ENCODE results near the gene FSD1.
"Not testable (repeated sequence)": the region's sequence is repeated elsewhere in the genome, so short reads cannot be mapped to it uniquely, and the experiment has no call there.

FSD1 gene

DNA sequence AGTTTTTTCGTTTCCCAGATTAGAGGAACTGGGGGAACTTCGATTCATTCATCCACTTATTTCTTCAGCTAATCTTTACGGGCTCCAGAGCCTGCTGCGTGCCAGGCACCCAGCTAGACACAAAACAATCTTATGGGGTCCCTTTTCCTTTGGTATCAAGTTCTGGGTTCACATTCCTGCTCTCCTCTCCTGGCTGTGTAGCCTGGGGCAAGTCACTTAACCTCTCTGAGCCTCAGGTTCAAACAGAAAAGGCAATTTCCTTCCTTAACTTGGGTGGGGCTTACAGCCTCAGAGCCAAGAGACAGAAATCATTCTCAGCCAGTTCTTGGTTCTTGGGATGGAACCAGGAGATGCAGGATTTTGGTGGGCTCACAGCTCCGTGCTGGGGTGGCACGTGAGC lies 19.4 kb upstream of the FSD1 start:
- Histone ChIP-seq H3K27me3 (replicated peaks; ENCODE audit: control insufficient read depth, insufficient read depth, low read length, poor library complexity, severe bottlenecking) (peaks cover 4% of the 10 kb centered on the region), H3K4me3 (ENCODE audit: insufficient read depth, low read depth, low read length, poor library complexity, severe bottlenecking) (no peak overlapping the region), H3K4me1 (ENCODE audit: control insufficient read depth, insufficient read depth, low read length, poor library complexity, severe bottlenecking) (peaks cover 2% of the 10 kb centered on the region), H3K9me3 (ENCODE audit: control insufficient read depth, low read length) (no peaks in the 10 kb centered on the region), H3K27ac (ENCODE audit: insufficient read depth, low read length, poor library complexity, severe bottlenecking) (no peak overlapping the region), H3K36me3 (ENCODE audit: control insufficient read depth, insufficient read depth, low read length) (no peaks in the 10 kb centered on the region)
- no peak for DNase-seq

DNA sequence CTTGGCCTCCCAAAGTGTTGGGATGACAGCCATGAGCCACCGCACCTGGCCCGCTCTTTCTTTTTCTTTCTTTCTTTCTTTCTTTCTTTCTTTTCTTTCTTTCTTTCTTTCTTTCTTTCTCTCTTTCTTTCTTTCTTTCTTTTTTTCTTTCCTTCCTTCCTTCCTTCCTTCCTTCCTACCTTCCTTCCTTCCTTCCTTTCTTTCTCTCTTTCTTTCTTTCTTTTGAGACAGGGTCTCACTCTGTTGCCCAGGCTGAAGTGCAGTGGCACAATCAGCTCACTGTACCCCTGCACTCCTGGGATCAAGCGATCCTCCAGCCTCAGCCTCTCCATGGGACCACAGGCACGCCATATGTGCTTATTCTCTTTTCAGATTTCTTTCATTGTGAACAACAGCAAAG lies 18.3 kb upstream of the FSD1 start:
- not testable (repeated sequence) for H3K27me3 ChIP-seq (replicated peaks; ENCODE audit: control insufficient read depth, insufficient read depth, low read length, poor library complexity, severe bottlenecking); H3K4me3 ChIP-seq (ENCODE audit: insufficient read depth, low read depth, low read length, poor library complexity, severe bottlenecking); H3K27ac ChIP-seq (ENCODE audit: insufficient read depth, low read length, poor library complexity, severe bottlenecking); H3K9me3 ChIP-seq (ENCODE audit: control insufficient read depth, low read length); DNase-seq; H3K36me3 ChIP-seq (ENCODE audit: control insufficient read depth, insufficient read depth, low read length); H3K4me1 ChIP-seq (ENCODE audit: control insufficient read depth, insufficient read depth, low read length, poor library complexity, severe bottlenecking)

DNA sequence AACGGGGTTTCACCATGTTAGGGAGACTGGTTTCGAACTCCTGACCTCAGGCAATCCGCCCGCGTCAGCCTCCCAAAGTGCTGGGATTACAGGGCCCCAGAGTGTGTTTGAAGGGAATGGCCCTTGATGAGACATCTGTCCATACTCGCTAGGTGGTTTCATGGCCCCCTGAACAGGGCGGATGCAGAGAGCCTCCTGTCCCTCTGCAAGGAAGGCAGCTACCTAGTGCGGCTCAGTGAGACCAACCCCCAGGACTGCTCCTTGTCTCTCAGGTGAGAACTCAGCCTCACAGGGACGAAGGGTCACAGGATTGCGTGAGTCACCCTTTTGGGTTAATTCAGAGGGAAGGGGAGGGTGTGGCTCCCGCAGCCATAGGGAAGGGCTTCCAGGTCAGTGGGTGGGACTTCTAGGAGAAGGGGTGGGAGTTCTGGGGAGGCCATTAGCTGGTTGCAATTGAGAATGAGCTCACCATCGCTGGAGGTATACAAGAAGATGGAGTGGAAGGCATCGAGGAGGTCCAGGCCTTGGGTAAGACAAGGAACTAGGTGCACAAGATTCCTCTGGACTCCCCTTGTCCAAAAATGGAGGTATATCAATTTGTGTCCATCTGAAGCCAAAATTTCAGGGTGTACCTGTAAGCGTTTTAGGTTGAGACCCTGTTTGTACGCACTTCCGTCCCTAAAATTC lies 16.2 kb upstream of the FSD1 start:
- Histone ChIP-seq H3K4me3 (ENCODE audit: insufficient read depth, low read depth, low read length, poor library complexity, severe bottlenecking) (no peak overlapping the region), H3K36me3 (ENCODE audit: control insufficient read depth, insufficient read depth, low read length) (no peaks in the 10 kb centered on the region), H3K9me3 (ENCODE audit: control insufficient read depth, low read length) (no peaks in the 10 kb centered on the region), H3K27me3 (replicated peaks; ENCODE audit: control insufficient read depth, insufficient read depth, low read length, poor library complexity, severe bottlenecking) (no peaks in the 10 kb centered on the region), H3K4me1 (ENCODE audit: control insufficient read depth, insufficient read depth, low read length, poor library complexity, severe bottlenecking) (no peaks in the 10 kb centered on the region), H3K27ac (ENCODE audit: insufficient read depth, low read length, poor library complexity, severe bottlenecking) (no peak overlapping the region)
- DNase-seq, result no peak

DNA sequence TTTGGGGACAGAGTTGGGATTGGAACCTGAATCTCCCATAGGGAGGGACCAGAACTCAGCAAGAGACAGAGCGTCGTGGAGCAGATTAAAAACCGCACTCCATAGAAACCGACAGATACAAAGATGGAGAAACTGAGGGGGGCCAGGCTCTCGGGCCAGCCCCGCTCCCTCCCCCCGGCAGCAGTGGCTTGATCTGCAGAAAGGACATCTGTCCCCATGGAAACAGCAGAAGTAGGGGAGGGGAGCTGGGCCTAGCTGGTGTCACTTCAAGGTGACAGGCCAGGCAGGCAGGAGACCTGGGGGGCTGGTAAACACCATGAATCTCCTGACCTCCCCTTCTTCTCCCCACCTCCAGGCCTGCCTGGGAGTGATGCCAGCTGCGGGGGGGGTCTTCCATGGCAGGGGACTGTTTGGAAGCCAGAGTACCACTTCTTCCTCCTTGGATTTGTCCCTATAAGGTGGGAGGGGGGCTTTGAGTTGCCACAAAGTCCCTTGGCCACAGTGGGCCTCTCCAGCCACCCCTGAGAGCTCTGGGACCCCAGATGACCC lies 13.1 kb upstream of the FSD1 start:
- no peaks in the 10 kb centered on the region for H3K9me3 ChIP-seq (ENCODE audit: control insufficient read depth, low read length)
- no peaks in the 10 kb centered on the region for H3K27me3 ChIP-seq (replicated peaks; ENCODE audit: control insufficient read depth, insufficient read depth, low read length, poor library complexity, severe bottlenecking)
- no peak for DNase-seq
- H3K36me3 ChIP-seq (ENCODE audit: control insufficient read depth, insufficient read depth, low read length), result no peaks in the 10 kb centered on the region
- H3K4me3 ChIP-seq (ENCODE audit: insufficient read depth, low read depth, low read length, poor library complexity, severe bottlenecking), result no peak overlapping the region
- H3K27ac ChIP-seq (ENCODE audit: insufficient read depth, low read length, poor library complexity, severe bottlenecking), result no peak overlapping the region
- H3K4me1 ChIP-seq (ENCODE audit: control insufficient read depth, insufficient read depth, low read length, poor library complexity, severe bottlenecking), result no peaks in the 10 kb centered on the region

DNA sequence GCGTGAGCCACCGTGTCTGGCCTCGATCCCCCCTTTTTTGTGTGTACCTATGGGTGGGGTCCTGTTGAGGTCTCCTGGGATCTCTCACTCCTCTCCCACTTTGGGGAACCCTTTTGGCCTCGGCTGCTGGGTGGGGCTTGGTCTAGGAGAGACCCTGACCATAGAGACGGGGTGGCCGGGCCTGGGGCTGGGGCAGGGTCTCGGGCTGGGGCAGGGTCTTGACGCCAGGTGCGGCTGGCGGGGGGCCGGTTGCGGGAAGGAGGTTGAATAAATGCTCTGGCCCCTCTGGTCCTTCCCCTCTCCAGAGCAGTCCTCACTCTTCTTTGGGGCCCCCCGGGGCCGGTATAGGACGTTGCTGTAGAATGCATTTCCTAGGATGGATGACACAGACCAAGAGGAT lies 11.9 kb upstream of the FSD1 start:
- no peak overlapping the region for H3K27ac ChIP-seq (ENCODE audit: insufficient read depth, low read length, poor library complexity, severe bottlenecking)
- no peak overlapping the region for H3K4me3 ChIP-seq (ENCODE audit: insufficient read depth, low read depth, low read length, poor library complexity, severe bottlenecking)
- no peaks in the 10 kb centered on the region for H3K27me3 ChIP-seq (replicated peaks; ENCODE audit: control insufficient read depth, insufficient read depth, low read length, poor library complexity, severe bottlenecking)
- no peaks in the 10 kb centered on the region for H3K9me3 ChIP-seq (ENCODE audit: control insufficient read depth, low read length)
- H3K36me3 ChIP-seq (ENCODE audit: control insufficient read depth, insufficient read depth, low read length), result no peaks in the 10 kb centered on the region
- H3K4me1 ChIP-seq (ENCODE audit: control insufficient read depth, insufficient read depth, low read length, poor library complexity, severe bottlenecking), result no peaks in the 10 kb centered on the region
- DNase-seq, result no peak

DNA sequence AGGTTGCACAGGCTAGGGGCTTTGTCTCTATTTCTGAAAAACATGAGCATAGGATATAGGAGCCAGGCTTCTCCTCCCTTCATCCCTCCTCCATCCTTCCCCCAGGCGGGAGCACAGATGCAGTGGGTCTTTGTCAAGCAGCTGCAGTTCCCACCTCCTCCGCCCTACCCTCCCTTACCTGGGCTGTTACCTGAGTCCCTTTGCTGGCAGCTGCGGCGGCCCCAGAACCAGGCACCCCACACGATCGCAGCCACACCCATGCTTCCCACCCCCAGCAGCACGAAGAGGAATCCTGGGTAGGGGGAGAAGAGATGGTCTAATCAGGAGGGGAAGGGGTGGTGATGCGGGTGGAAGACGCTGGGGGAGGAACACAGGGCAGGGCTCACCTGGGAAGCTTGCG lies 10.0 kb upstream of the FSD1 start:
- Histone ChIP-seq H3K4me3 (ENCODE audit: insufficient read depth, low read depth, low read length, poor library complexity, severe bottlenecking) (no peak overlapping the region), H3K27ac (ENCODE audit: insufficient read depth, low read length, poor library complexity, severe bottlenecking) (no peak overlapping the region), H3K27me3 (replicated peaks; ENCODE audit: control insufficient read depth, insufficient read depth, low read length, poor library complexity, severe bottlenecking) (no peaks in the 10 kb centered on the region), H3K36me3 (ENCODE audit: control insufficient read depth, insufficient read depth, low read length) (no peaks in the 10 kb centered on the region), H3K9me3 (ENCODE audit: control insufficient read depth, low read length) (no peaks in the 10 kb centered on the region), H3K4me1 (ENCODE audit: control insufficient read depth, insufficient read depth, low read length, poor library complexity, severe bottlenecking) (no peaks in the 10 kb centered on the region)
- DNase-seq, result no peak

DNA sequence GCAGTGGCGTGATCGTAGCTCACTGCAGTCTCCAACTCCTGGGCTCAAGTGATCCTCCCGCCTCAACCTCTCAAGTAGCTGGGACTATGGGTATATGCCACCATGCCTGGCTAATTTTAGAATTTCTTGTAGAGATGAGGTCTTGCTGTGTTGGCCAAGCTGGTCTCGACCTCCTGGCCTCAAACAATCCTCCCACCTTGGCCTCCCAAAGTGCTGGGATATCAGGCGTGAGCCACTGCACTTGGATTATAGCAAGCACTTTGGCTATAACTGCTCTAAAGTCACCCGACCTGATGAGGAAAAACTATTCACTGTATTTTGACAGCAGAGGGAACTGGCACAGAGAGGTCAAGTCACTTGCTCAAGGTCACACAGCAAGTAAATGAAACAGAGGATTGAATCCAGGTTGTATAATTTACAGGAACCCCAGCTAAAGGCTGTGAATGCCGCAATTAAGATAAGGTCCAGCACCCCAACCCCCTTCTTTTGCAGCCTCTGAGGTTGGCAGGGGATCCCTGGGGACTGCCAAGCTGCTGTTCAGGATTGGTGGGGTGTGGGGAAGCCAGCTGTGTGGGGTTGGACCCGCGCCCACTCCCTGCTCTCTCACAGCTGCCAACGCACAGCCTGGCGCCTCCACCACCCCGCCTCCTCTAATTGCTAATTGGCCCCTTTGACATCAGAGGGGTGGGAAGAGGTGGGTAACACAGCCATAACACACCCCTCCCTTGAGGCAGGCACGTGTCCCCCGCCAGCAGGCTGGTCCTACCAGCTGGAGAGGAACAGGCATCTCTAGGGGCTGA lies 8.2 kb upstream of the FSD1 start:
- Histone ChIP-seq H3K4me1 (ENCODE audit: control insufficient read depth, insufficient read depth, low read length, poor library complexity, severe bottlenecking) (no peaks in the 10 kb centered on the region), H3K27me3 (replicated peaks; ENCODE audit: control insufficient read depth, insufficient read depth, low read length, poor library complexity, severe bottlenecking) (no peaks in the 10 kb centered on the region), H3K36me3 (ENCODE audit: control insufficient read depth, insufficient read depth, low read length) (no peaks in the 10 kb centered on the region), H3K9me3 (ENCODE audit: control insufficient read depth, low read length) (no peaks in the 10 kb centered on the region), H3K4me3 (ENCODE audit: insufficient read depth, low read depth, low read length, poor library complexity, severe bottlenecking) (no peak overlapping the region), H3K27ac (ENCODE audit: insufficient read depth, low read length, poor library complexity, severe bottlenecking) (no peak overlapping the region)
- DNase-seq, result no peak

DNA sequence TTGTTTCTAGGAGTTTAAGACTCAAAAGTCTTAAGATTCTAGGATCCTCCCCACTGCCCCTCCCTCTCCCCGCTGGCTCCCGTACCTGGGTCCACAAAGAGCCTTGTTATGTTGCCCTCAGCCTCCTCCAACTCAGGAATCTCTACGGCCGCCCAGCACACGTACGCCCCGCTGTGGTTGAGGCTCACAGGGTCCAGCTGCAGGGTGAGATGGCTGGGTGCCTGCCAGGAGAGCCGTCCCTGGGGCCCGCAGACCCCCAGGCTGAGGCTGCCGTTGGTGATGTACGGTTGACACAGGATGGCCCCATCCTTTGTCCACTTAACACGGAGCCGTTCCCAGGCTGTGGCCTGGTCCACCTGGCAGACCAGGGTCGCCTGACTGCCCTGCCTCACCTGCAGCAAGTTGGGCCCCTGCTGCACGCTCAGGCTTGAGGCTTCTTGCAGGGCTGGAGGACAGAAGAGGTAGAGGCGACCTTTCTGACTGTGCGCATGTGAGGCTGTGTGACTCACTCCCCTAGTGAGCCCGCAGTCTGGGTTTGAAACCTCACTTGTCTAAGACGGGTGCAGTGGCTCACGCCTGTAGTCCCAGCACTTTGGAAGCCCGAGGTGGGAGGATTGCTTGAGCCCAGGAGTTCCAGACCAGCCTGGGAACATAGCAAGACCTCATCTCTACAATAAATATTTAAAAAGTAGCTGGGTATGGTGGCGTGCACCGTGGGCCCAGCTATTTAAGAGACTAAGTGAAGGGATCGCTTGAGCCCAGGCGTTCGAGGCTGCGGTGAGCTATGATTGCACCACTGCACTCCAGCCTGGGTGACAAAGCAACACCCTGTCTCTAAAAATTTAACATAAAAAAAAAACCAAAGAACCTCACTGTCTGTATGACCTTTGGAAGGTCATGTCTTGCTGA lies 6.2 kb upstream of the FSD1 start:
- DNase-seq, result no peak

DNA sequence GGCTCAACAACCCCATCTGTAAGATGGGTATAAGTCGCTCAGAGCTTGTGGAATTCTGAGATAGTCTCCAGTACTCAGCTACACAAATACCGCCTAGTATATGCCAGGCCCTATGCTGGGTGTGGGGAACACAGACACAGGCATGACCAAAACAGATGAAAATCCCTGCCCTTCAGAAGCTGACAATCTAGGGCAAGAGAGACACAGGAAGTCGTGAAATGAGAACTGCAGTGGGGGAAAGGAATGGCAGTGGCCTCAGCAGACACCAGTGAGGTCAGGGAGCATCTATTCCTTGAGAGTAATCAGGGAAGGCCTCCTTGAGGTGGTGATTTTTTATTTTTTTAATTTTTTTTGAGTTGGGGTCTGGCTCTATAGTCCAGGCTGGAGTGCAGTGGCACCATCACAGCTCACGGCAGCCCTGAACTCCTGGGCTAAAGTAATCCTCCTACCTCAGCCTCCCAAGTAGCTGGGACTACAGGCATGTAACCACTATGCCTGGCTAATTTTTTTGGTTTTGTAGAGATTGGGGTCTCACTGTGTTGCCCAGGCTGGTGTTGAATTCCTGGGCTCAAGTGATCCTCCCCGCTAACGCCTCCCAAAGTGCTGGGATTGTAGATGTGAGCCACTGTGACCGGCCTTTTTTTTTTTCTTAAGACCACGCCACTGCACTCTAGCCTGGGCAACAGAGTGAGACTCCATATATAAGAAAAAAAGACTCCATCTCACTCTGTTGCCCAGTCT lies 5.4 kb upstream of the FSD1 start:
- Histone ChIP-seq H3K4me3 (ENCODE audit: insufficient read depth, low read depth, low read length, poor library complexity, severe bottlenecking) (no peak overlapping the region), H3K27ac (ENCODE audit: insufficient read depth, low read length, poor library complexity, severe bottlenecking) (no peak overlapping the region), H3K36me3 (ENCODE audit: control insufficient read depth, insufficient read depth, low read length) (no peaks in the 10 kb centered on the region), H3K4me1 (ENCODE audit: control insufficient read depth, insufficient read depth, low read length, poor library complexity, severe bottlenecking) (peaks cover under 1% of the 10 kb centered on the region), H3K9me3 (ENCODE audit: control insufficient read depth, low read length) (no peaks in the 10 kb centered on the region), H3K27me3 (replicated peaks; ENCODE audit: control insufficient read depth, insufficient read depth, low read length, poor library complexity, severe bottlenecking) (no peaks in the 10 kb centered on the region)
- no peak for DNase-seq

More for the DNA sequence above, 6.2 kb upstream of the FSD1 start:
- no peaks in the 10 kb centered on the region for H3K4me1 ChIP-seq (ENCODE audit: control insufficient read depth, insufficient read depth, low read length, poor library complexity, severe bottlenecking)
- no peak overlapping the region for H3K4me3 ChIP-seq (ENCODE audit: insufficient read depth, low read depth, low read length, poor library complexity, severe bottlenecking)
- no peaks in the 10 kb centered on the region for H3K36me3 ChIP-seq (ENCODE audit: control insufficient read depth, insufficient read depth, low read length)
- H3K27ac ChIP-seq (ENCODE audit: insufficient read depth, low read length, poor library complexity, severe bottlenecking), result no peak overlapping the region
- H3K27me3 ChIP-seq (replicated peaks; ENCODE audit: control insufficient read depth, insufficient read depth, low read length, poor library complexity, severe bottlenecking), result no peaks in the 10 kb centered on the region
- H3K9me3 ChIP-seq (ENCODE audit: control insufficient read depth, low read length), result no peaks in the 10 kb centered on the region

All from effector memory CD4-positive, alpha-beta T cell (primary cell).